ENCODE results near the gene TSPAN4.

Gene TSPAN4

GRCh38 chr11:824292-824880 is 18.3 kb upstream of the TSPAN4 start:
- no peak for DNase-seq

- DNase-seq: no peak
Observed at GRCh38 chr11:824942-825341, 17.7 kb upstream of the TSPAN4 start.

GRCh38 chr11:825366-826226 is 17.1 kb upstream of the TSPAN4 start:
- no peak for DNase-seq

- DNase-seq: no peak
Observed at GRCh38 chr11:826227-826621, 16.4 kb upstream of the TSPAN4 start.

GRCh38 chr11:826836-827145 is 15.9 kb upstream of the TSPAN4 start:
- no peak for DNase-seq

- no peak for DNase-seq
Observed at GRCh38 chr11:827146-827896, 15.3 kb upstream of the TSPAN4 start.

GRCh38 chr11:827897-828192 is 14.8 kb upstream of the TSPAN4 start, which contains the start of gene CRACR2B:
TSS of gene CRACR2B (plus strand) at chr11:827919. CDS start at chr11:828608, 689 bp downstream.
- DNase-seq: no peak

- DNase-seq: no peak
Observed at GRCh38 chr11:828506-829175, 14.0 kb upstream of the TSPAN4 start.

- no peak for DNase-seq
Observed at GRCh38 chr11:829176-829846, 13.3 kb upstream of the TSPAN4 start.

- no peak for DNase-seq
Observed at GRCh38 chr11:829847-830294, 12.8 kb upstream of the TSPAN4 start.

GRCh38 chr11:830295-831117 is 12.1 kb upstream of the TSPAN4 start:
- DNase-seq: peak; percentile 71

GRCh38 chr11:831118-831864 is 11.4 kb upstream of the TSPAN4 start:
- no peak for DNase-seq

- DNase-seq: no peak
Observed at GRCh38 chr11:831961-832528, 10.6 kb upstream of the TSPAN4 start.

GRCh38 chr11:832529-833113 is 10.0 kb upstream of the TSPAN4 start, which contains the start of gene CD151:
TSS of gene CD151 (plus strand) at chr11:832952. CDS start at chr11:836070, 3,118 bp downstream.
- peak; percentile 57 for DNase-seq

GRCh38 chr11:833114-833791 is 9.4 kb upstream of the TSPAN4 start:
- peak; percentile 48 for DNase-seq

- no peak for DNase-seq
Observed at GRCh38 chr11:833849-834311, 8.8 kb upstream of the TSPAN4 start.

- no peak for DNase-seq
Observed at GRCh38 chr11:834371-835316, 8.0 kb upstream of the TSPAN4 start.

- no peak for DNase-seq
Observed at GRCh38 chr11:836274-836673, 6.4 kb upstream of the TSPAN4 start.

Measured in activated CD8-positive, alpha-beta memory T cell treated with anti-CD3 and anti-CD28 coated beads, Interleukin-2, amount 50 U/mL, for 4 hours (primary cell).